ENCODE results near the gene SPATA21.

The SPATA21 gene

GRCh38 chr1:16352842-16353535, 84.2 kb downstream of the SPATA21 start:
- no peak for TF ChIP-seq CTCF (IDR thresholded peaks at IDR 0.05; ENCODE audit: borderline replicate concordance, insufficient read depth, low read depth, low read length)
- peak overlapping the region; percentile 57 for H3K4me3 ChIP-seq (ENCODE audit: low read depth, low read length)

GRCh38 chr1:16351994-16352841, 85.0 kb downstream of the SPATA21 start, which contains the start of gene FBXO42:
FBXO42 (minus strand) TSS chr1:16352480; CDS start chr1:16315418, 37,062 bp downstream.
- TF ChIP-seq CTCF (IDR thresholded peaks at IDR 0.05; ENCODE audit: borderline replicate concordance, insufficient read depth, low read depth, low read length), result peak; percentile 59
- peak within 1 kb of the TSS; percentile 70 for H3K4me3 ChIP-seq (ENCODE audit: low read depth, low read length)

- no peak for TF ChIP-seq CTCF (IDR thresholded peaks at IDR 0.05; ENCODE audit: borderline replicate concordance, insufficient read depth, low read depth, low read length)
Measured at GRCh38 chr1:16351456-16351993, 85.7 kb downstream of the SPATA21 start.

GRCh38 chr1:16349847-16350406, 87.3 kb downstream of the SPATA21 start:
- TF ChIP-seq CTCF (IDR thresholded peaks at IDR 0.05; ENCODE audit: borderline replicate concordance, insufficient read depth, low read depth, low read length), result no peak
- H3K4me3 ChIP-seq (ENCODE audit: low read depth, low read length), result no peak overlapping the region

More at GRCh38 chr1:16351456-16351993, 85.7 kb downstream of the SPATA21 start:
- peak overlapping the region; percentile 70 for H3K4me3 ChIP-seq (ENCODE audit: low read depth, low read length)

Measured in GM12875 (cell line).